HG02623 (cell line): ENCODE data around the gene RASSF5.

ENCODE experiments used
- ATAC-seq: cut with Tn5 transposase; IDR thresholded peaks from one replicate; pipeline ENCODE4 v1.9.1; 2021; ENCODE audit warnings: moderate library complexity; ENCODE audit not compliant: unreplicated experiment

RASSF5 gene

GRCh38 chr1:206496131-206496793 lies 11.1 kb upstream of the RASSF5 start:
- ATAC-seq, result peak; percentile 57

- ATAC-seq, result no peak
These were observed 10.0 kb upstream of the RASSF5 start for GRCh38 chr1:206497363-206497762.

- ATAC-seq, result no peak
These were observed 9.6 kb upstream of the RASSF5 start for GRCh38 chr1:206497774-206498173.

GRCh38 chr1:206498685-206499084 lies 8.6 kb upstream of the RASSF5 start:
- no peak for ATAC-seq

- ATAC-seq, result no peak
These were observed 7.3 kb upstream of the RASSF5 start for GRCh38 chr1:206500046-206500445.

- ATAC-seq, result no peak
These were observed 5.5 kb upstream of the RASSF5 start for GRCh38 chr1:206501881-206502280.

GRCh38 chr1:206502403-206502802 lies 4.9 kb upstream of the RASSF5 start:
- ATAC-seq, result no peak

GRCh38 chr1:206502812-206503211 lies 4.5 kb upstream of the RASSF5 start:
- no peak for ATAC-seq

- peak; percentile 46 for ATAC-seq
These were observed 3.6 kb upstream of the RASSF5 start for GRCh38 chr1:206503591-206504362.

- ATAC-seq, result no peak
These were observed 3.0 kb upstream of the RASSF5 start for GRCh38 chr1:206504363-206504713.

- ATAC-seq, result no peak
These were observed 1.5 kb upstream of the RASSF5 start for GRCh38 chr1:206505702-206506355.

GRCh38 chr1:206506405-206507283 lies 687 bp upstream of the RASSF5 start:
- peak; percentile 15 for ATAC-seq

GRCh38 chr1:206508130-206508889 lies 979 bp downstream of the RASSF5 start:
- no peak for ATAC-seq

- ATAC-seq, result no peak
These were observed 1.6 kb downstream of the RASSF5 start for GRCh38 chr1:206508956-206509355.

GRCh38 chr1:206509612-206510257 lies 2.4 kb downstream of the RASSF5 start:
- ATAC-seq, result no peak

- ATAC-seq, result no peak
These were observed 3.0 kb downstream of the RASSF5 start for GRCh38 chr1:206510371-206510770.

GRCh38 chr1:206511362-206512057 lies 4.2 kb downstream of the RASSF5 start:
- no peak for ATAC-seq

- no peak for ATAC-seq
These were observed 4.9 kb downstream of the RASSF5 start for GRCh38 chr1:206512058-206512850.

- ATAC-seq, result no peak
These were observed 5.5 kb downstream of the RASSF5 start for GRCh38 chr1:206512851-206513180.
